Neural cell (in vitro differentiated cells): Measurements from ENCODE around the gene VSNL1.
"Not testable (repeated sequence)": the region's sequence is repeated elsewhere in the genome, so short reads cannot be mapped to it uniquely, and the experiment has no call there.

Experiments
- CTCF ChIP-seq: fragments of 450-650 bp; IDR thresholded peaks from 2 replicates; pipeline ENCODE4 v1.5.1; 2014; ENCODE audit warnings: antibody characterized with exemption, mild to moderate bottlenecking, moderate library complexity; ENCODE audit not compliant: poor library complexity, severe bottlenecking
- EZH2 ChIP-seq: fragments of 200-600, 300-800 bp; shearing (Covaris generic), sonication (generic); IDR thresholded peaks from 2 replicates; pipeline ENCODE4 v1.6.1; 2014; ENCODE audit warnings: antibody characterized with exemption, low read length, borderline replicate concordance, mild to moderate bottlenecking; ENCODE audit not compliant: insufficient read depth, poor library complexity, severe bottlenecking
- MXI1 ChIP-seq: fragments of 450-650 bp; conservative IDR thresholded peaks from 2 replicates; pipeline ENCODE4 v1.6.1; 2014; ENCODE audit warnings: antibody characterized with exemption, mild to moderate bottlenecking; ENCODE audit not compliant: poor library complexity, severe bottlenecking
- POLR2AphosphoS5 ChIP-seq: IDR thresholded peaks from 2 replicates; pipeline ENCODE4 v1.6.1; 2012
- RAD21 ChIP-seq: fragments of 450-650 bp; conservative IDR thresholded peaks from 2 replicates; pipeline ENCODE4 v1.6.1; 2014; ENCODE audit warnings: antibody characterized with exemption, mild to moderate bottlenecking, moderate library complexity
- REST ChIP-seq: IDR thresholded peaks from 2 replicates; pipeline ENCODE4 v1.6.1; 2012; ENCODE audit warnings: borderline replicate concordance

- not testable (repeated sequence) for TF ChIP-seq CTCF, POLR2AphosphoS5, REST, MXI1, EZH2, RAD21
Measured at GRCh38 chr2:17565726-17566125, 25.2 kb downstream of the VSNL1 start.
